DMS79 treated with DMSO at 0.1 percent for 48 hours (cell line): ENCODE results near the gene MUCL3.
"Not testable (repeated sequence)": the region's sequence is repeated elsewhere in the genome, so short reads cannot be mapped to it uniquely, and the experiment has no call there.

Source experiments
- DNase-seq: peaks from one replicate; lab custom pipeline; 2025; lab: John Stamatoyannopoulos, UW

Gene MUCL3

GRCh38 chr6:30944051-30944450, 3.3 kb downstream of the MUCL3 start:
- DNase-seq = no peak

- DNase-seq = no peak
Observed at GRCh38 chr6:30945281-30945680, 4.5 kb downstream of the MUCL3 start.

- DNase-seq = no peak
Observed at GRCh38 chr6:30947231-30947630, 6.5 kb downstream of the MUCL3 start.

GRCh38 chr6:30948811-30949210, 8.0 kb downstream of the MUCL3 start:
- no peak for DNase-seq

GRCh38 chr6:30951907-30952469, 11.2 kb downstream of the MUCL3 start:
- no peak for DNase-seq

- DNase-seq = no peak
Observed at GRCh38 chr6:30954631-30955366, 14.0 kb downstream of the MUCL3 start.

- DNase-seq = no peak
Observed at GRCh38 chr6:30955367-30956042, 14.7 kb downstream of the MUCL3 start.

GRCh38 chr6:30957716-30958115, 16.9 kb downstream of the MUCL3 start:
- no peak for DNase-seq

- no peak for DNase-seq
Observed at GRCh38 chr6:30960907-30961673, 20.3 kb downstream of the MUCL3 start.

GRCh38 chr6:30962716-30963115, 21.9 kb downstream of the MUCL3 start:
- no peak for DNase-seq

- no peak for DNase-seq
Observed at GRCh38 chr6:30963641-30964040, 22.9 kb downstream of the MUCL3 start.

GRCh38 chr6:30964075-30964474, 23.3 kb downstream of the MUCL3 start:
- DNase-seq = no peak

GRCh38 chr6:30965140-30965601, 24.4 kb downstream of the MUCL3 start:
- DNase-seq = no peak

- DNase-seq = no peak
Observed at GRCh38 chr6:30966154-30966553, 25.4 kb downstream of the MUCL3 start.

- DNase-seq = not testable (repeated sequence)
Observed at GRCh38 chr6:30969171-30969570, 28.4 kb downstream of the MUCL3 start.

GRCh38 chr6:30970946-30971345, 30.2 kb downstream of the MUCL3 start:
- DNase-seq = no peak

GRCh38 chr6:30972816-30973215, 32.0 kb downstream of the MUCL3 start:
- no peak for DNase-seq

GRCh38 chr6:30974490-30975252, 33.9 kb downstream of the MUCL3 start:
- no peak for DNase-seq

GRCh38 chr6:30979141-30979540, 38.4 kb downstream of the MUCL3 start:
- no peak for DNase-seq

- no peak for DNase-seq
Observed at GRCh38 chr6:30979690-30980089, 38.9 kb downstream of the MUCL3 start.

GRCh38 chr6:30981942-30982772, 41.4 kb downstream of the MUCL3 start:
- no peak for DNase-seq
